G401.6 (cell line): ENCODE data around the gene NEGR1.

Experiments
- FAIRE-seq: peaks from 2 replicates; lab custom pipeline; 2012; peaks lifted over from hg19 to GRCh38; lab: Jason Lieb, UNC

NEGR1 gene

DNA sequence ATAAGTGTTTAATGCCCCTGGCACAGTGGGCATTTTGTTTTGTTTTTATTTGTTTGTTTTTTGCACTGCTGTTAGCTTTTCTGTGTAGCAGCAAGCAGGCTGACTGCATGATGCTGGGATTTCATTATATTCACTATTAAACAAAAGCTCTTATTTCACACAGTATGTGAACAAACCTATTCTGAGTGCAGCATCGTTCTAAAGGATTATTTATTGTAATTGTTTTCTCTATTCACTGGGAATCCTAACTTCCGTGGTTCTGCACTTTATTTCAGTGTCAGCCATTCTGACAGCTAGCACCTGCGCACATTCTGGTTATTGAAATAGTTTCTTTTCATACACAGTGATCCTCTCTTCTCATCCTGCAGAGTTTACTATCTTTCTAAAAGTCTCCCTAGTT, 595.0 kb downstream of the NEGR1 start:
- FAIRE-seq: no peak

DNA sequence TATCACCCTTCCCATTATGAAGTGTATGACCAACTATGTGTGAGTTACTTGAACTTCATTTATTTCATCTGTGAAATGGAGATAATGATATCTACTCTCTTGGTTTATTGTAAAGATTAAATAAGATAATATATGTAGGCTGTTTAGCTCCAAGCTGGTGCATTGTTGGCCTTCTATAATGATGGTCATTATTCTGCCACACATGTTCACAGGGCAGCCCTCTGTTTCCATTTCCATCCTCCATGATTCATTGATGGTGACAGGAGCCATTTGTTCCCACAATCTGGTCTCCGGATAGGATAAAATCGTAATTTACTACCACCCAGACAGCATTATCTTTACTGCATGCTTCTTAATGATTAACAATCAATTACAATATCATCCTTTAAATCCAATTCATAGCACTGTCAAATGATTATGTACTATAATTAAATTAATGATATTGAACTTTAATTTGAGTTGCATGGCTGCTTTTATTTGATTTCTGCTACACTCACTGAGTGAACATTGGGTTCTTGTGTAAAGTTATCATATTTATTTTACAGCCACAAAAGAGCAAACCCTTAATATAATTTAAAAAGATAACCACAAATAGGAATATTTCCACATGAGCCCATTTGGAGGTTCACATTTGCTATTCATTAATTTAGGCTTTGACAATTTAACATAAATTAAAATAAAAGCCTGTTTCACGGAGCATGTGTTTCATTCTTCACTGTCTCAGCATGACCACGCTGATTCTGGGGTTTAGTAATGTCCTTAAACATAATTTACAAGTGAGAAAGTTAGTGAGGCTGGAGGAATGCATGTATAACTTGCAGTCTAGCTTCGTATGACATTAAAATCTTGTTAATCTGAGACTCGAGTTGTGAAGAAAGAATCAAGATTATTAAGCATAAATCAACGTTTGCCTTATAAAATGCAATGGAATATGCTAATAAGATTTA, 605.1 kb downstream of the NEGR1 start:
- no peak for FAIRE-seq

DNA sequence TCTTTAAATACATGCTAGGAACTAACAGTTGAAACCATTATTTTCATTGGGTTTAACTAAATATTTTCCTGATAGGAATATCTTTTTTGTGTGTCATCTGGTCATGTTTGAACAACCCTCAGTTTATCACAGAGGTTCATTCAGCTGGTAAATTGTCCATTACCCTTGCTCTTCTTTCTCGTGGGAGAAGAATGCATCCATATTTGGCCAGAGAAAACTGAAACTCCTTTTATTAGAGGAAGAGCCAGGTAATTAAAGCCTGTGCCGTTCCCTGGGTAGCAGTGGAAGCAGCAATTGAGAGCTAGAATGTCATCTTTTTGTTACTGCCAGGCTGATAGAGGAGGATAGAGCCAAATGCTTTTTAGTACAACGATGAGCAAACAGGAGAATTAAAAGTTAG, 614.3 kb downstream of the NEGR1 start:
- FAIRE-seq: no peak

DNA sequence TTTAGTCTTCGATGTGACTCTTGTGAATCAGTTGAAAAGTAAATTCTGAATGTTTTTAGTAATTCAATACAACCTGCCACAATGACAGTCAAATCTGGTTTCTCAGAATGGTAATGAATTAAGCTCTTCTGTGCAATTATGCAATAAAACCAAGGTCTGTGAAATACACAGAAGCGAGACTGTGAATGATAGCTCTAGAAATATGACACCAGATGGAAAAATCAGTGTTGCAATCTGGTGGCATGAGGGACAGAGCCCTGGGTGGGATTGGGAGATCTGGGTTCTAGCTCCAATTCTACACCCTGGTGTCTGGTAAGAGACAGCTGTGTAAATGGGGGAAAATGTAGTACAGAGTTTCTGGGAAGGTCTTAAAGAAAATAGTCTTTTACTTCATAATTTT, 615.1 kb downstream of the NEGR1 start:
- FAIRE-seq: no peak

DNA sequence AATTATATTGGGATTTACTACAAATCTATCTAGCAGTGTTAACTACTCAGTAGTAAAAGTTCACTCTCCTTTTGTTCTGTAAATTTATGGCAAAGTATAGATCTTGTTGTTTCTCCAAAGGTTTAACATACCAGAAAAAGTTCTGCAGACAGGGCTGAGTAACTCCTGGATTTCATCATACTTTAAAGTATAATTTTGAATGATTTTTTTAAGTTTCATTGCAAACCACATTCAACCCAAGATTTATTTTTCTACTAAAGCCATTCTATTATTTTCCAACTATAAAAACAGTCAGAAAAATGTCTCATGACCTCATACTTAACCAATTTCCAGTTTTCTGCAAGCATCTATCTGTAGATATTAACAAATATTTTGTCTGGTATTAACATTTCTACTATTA, 615.7 kb downstream of the NEGR1 start:
- FAIRE-seq: no peak

DNA sequence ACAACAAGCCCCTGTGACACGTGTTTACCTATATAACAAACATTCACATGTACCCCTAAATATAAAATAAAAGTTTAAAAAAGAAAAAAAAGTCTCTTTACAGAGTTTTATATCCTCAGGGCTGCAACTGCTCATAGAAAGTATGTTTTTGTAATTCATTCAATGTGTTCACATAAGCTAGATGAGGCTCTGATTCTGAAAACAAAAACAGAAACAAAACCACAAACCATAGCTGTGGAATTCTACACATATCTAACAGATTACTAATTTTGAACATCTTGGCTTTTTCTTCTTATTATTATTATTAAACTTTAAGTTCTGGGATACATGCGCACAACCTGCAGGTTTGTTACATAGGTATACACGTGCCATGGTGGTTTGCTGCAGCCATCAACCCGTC, 621.9 kb downstream of the NEGR1 start:
- FAIRE-seq: no peak

DNA sequence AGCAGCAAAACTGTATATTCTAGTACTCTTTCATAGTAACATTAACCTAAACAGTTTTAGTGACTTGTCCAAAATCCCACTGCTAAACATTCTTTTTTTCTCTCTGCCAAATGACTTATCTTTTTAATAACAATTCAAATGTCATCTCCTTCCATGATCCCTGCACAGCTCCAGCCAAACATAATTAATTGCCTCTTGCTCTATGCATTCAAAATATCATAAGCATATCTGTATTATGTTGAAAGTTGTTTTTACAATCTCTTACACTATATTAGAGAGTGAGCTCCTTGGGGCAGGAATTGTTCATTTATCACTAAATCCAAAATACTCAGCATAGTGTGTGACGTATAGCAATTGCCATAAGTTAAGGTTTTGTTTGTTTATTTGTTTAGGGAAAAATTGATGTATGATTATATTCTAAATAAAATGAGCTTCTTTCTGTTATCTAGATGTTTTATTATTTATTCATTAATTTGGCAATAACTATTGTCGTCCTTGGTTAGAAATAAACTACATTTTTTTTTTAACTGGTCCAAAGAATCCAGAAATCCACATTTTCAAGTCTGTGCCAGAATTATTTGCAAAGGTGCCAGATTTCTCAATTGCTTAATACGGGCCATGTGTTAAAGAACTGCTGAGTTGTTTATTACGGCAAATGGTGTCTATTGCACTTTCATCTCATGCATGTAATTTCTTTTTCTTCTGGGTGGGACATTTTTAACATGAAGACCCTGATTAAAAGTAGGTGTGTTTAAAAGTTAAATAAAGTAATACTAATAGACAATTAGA, 624.3 kb downstream of the NEGR1 start:
- FAIRE-seq: no peak

DNA sequence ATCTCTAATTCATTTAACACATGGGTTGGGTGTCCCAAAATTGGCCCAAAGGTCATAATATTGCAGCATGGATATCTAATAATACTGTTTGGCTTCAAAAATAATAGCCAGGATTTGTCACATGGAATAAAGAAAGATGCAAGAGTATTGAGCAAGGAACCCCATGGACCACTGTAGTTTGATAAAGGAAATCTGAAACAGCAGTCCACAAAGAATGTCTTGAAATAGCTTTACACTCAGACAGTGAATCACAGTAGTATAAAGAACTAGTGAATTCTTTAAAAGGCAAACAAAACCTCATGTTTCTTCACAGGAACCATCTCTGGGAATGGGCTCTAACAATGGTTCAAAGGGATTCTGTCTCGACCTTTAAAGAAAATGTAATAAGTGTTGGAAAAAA, 625.4 kb downstream of the NEGR1 start:
- FAIRE-seq: no peak

DNA sequence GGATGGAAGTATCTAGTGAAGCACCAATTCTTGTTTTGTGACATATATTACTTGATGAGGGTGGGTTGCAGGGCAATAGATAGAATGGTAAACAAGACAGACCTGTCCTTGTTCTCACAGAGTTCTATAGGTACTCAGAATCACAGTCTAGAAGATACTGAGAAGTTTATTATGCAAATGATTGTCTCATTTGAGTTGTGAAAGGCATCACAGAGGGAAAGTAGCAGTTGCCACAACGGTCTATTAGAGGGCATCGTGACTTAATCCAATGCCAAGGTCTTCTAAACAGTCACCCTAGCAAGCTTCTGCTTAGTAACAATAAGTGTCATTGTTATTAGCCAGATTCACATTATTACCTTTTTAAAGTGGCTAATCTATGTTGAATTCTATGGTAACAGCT, 626.7 kb downstream of the NEGR1 start:
- FAIRE-seq: no peak

DNA sequence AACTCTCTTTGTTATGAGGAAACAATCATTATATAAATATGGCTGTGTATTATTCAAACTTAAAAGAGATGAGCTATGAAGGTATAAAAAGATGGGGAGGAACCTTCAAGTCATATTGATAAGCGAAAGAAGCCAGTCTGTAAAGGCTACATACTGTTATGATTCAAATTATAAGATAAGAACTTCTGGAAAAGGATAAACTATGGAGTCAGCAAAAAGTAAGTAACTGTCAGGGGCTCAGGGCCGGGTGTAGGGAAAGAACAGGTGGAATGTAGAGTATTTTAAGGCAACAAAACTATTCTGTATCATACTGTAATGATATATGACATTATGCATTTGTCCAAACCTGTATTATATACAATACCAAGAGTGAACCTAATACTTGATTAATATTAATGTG, 628.4 kb downstream of the NEGR1 start:
- FAIRE-seq: no peak

DNA sequence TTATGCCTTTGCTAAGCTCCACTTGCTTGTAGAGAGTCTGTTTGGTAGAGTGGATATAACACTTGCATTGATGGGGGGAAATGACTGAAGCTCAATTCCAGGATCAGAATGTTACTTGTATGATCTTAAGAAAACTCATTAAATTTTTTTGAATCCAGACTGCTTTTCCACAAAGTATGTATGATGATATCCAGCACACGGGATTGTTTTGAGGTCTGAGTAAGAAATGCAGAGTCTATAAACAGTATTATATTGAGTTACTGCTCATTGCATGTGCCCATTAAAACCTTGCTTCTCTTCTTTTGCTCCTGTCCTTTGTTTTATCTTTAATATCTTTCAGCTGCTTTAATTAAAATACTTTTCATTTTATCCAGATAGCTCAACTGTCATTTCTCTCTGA, 631.1 kb downstream of the NEGR1 start:
- no peak for FAIRE-seq

DNA sequence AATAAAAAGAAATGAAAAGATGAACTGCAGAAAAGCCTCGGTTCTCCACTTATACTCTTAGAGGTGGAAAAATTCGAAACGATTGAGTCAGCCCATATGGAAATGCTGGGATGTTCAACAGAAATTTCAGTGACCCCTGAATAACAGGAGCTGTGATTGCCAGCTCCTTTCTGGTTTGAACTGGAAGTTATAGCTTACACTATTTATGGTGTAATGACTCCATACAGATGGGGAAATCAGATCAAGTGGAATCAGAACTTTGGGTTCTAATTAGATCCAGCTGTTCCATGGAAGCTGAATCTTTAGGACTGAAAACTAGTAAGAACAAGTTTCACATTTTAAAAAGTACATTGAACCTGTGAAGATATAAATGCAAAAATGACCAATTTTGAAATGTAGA, 632.2 kb downstream of the NEGR1 start:
- no peak for FAIRE-seq

DNA sequence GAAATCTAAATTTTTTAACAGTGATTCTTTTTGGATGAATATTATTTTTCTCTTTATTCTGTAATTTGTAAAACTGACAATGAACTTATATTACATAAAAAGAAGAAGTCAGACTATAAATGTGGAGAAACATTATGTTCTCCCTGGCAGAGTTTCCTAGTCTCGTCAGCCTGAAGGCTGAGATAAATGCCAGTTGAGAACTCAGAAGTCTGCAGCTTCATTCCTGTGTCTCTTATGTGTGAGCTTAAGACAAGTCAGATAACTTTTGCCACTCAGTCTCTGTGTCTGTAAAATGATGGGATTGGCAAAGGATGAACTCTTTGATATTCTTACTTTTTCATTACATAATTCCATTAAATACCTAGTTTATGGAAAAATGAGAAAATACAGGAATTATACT, 632.7 kb downstream of the NEGR1 start:
- FAIRE-seq: no peak

DNA sequence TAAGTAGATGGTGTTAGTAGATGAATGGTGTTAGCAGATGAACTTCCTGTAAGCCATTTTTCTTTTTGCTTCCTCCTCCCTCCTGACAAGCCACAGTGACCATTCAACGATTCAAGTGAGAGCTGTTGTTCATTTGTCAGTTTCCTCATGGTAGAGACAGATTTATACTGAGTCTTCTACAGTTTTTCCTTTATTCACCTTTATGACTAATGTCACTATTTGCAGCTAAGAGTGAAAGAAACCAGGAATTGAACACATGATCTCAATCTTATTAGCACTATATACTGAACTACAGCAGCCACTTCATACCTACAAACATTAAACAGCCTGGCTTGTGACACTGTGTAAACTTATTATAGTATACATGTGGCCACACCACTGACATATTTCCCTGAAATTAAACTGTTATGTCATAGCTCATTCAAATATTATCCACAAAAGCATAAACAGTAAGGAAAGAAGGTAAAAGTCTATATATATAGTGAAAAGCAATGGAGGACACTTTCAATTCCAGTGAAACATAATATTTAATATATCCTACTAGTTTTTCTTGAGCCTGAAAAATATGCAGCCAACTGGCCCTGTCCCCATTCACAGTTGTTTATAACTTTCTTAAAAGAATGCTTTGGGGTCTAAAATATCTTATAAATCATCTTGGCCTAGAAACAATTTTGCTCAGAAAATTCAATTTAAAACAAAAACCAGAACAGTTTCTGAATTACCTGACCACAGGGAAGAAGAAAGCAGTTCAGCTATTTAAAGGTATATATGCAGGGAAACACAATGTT, 634.6 kb downstream of the NEGR1 start:
- no peak for FAIRE-seq

DNA sequence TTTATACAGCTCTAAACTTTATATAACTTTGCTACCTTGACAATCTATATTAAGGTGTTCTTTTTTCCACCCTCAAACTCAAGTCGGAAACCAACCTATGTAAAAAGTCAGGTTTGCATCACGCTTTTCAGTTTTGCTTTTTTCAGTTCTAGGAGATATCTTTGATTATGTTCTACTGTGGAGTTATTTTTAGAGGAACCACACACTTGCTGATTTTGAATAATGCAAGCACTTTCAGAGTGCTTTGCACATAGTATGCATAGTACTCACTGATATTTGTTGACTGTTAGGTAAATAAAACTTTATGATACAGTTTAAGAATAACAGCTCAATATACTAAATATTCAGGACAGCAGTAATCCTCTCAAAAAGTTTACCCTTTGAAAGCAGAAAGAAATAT, 637.3 kb downstream of the NEGR1 start:
- no peak for FAIRE-seq

DNA sequence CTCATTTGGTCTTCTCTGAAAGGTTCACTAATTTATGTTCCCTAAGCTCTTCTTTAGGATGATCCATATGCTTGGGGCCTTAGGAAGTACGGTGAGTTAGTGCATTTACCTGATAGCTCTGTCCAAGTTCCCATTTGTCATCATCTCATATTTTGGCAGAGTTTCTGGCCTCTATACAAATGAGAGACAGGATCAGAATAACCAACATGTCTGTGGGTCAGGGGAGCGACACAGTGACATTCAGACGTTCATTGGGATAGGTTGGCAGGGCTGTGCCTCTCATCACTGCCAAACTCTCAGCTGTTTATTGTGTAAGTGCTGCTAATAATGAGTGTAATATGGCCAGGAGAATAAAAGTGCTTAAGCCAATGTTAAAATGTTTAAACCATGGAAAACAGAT, 640.4 kb downstream of the NEGR1 start:
- no peak for FAIRE-seq

DNA sequence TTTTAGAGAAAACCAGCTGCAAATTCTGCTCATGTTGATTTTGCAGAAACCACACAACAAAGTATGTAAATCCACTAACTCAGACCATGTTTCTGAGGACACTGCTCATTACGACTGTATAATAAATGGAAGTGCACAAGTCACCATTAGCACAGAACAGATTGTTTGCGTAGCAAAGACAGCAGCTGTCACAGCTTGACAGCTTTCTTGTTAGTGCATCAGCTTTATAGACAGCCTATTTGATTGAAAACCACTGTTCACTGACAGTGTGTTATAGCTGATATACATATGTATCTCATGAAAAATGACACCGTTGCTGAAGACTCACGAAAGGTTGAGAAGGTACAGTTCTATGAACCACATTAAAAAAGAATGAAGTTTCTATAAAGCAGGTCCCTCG, 641.3 kb downstream of the NEGR1 start:
- FAIRE-seq: no peak

DNA sequence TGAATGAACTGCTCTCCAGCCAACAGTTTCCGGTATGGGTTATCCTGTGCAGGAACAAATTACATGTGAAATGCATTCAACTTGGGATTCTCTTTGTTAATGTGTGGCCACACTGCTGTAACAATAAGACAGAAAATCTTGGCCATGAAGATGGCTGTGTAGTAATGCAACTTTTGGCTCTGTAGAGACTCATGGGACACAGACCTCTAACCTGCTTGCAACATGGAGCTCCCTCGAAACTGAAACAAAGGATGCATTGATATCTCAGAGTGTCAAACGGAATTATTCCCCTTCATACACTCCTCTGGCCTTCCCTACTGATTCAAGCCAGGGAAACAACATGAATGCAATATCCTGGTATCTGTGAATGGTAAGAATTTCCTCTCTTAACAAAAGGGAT, 642.2 kb downstream of the NEGR1 start:
- FAIRE-seq: no peak

DNA sequence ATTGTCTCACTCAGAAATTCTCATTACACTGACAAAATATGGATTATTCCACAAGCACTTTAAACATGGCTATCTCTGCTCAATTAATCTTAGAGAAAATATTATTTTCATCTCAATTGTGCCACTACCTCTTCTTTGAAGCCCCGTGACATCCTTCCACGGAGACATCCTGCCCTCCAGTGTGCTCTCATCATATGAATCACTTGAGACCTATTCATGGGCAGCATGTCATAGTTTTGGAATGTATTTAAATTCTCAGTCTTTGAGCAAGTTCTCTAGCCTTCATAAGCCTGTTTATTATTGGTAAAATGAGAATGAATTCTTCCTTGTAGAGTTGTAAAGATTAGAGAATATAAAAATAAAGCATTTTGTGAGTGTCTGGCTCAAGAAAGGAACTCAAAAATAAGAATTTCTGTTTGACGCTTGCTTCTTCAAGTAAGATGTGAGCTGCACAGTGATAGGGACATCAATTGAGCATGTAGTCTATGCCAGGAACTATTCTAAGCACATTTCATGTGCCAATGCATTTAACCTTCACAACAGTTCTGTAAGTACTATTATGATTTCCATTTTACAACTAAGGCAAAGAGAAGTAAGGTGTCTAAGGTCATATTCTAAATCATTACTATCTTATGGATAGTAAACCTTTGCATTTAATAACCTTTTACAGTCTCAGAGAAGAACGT, 644.1 kb downstream of the NEGR1 start:
- no peak for FAIRE-seq

DNA sequence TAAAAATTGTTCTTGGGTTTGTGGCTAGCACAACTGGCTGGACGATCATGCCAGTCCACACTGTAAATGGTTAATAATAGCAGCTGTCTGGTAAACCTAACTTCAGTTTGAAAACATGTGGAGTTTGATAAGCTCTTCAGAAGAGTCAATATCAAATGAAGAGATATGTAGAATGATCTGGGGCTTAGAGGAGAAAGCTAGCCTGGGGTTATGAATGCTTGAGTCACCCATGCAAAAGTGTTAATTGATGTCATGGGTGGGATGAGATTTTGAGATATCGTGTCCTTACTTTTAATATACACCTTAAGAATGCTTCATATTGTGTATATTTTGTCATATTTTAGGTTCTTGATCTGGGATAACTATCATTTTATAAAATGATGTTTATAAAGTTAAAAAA, 646.8 kb downstream of the NEGR1 start:
- no peak for FAIRE-seq

DNA sequence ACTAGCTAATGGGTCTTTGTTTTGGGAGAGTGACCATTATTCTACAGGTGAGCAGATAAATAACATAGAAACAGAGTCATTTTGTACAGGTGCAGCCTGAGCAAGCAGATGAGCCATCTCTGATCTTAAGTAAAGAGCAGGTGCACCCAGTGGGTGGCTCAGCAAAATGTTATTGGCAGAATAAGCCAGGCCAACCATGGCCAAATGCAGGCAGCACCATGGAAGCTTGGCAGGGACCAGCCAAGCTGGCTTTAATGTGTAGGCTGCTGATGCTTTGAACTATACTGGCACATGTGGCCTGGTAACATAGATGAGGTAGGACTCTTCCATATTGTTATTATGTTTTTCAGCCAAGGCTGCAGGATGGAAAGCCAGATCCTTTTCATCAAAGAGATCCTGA, 648.2 kb downstream of the NEGR1 start:
- no peak for FAIRE-seq

DNA sequence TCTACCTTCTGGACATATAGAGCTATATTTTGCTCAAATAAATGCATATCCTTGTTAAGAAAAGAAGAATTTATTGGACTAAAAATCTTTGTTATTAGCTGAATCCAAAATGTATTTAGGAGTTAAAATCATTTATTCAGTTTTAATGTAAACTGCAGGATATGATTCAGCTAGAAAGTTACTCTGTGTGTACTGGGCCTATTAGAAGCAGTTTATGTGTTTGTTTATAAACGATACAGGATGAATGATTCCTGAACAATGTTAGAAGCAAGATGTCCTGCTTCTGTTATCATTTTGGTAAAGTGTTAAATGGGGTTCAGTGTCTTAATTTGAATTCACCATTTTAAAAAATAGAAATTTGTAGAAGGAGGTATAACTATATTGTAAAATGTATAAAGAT, 652.3 kb downstream of the NEGR1 start:
- FAIRE-seq: no peak
